SKM-1 treated with dmso at 0.1 percent for 144 hours (cell line): ENCODE results near the gene MYO5B.
"Not testable (repeated sequence)": the region's sequence is repeated elsewhere in the genome, so short reads cannot be mapped to it uniquely, and the experiment has no call there.

ENCODE experiments used
- DNase-seq: peaks from one replicate; lab custom pipeline; 2025; ENCODE audit not compliant: unreplicated experiment; lab: John Stamatoyannopoulos, UW

Gene MYO5B

GRCh38 chr18:49894517-49895226, 300.3 kb downstream of the MYO5B start:
- no peak for DNase-seq

GRCh38 chr18:49893036-49893435, 301.9 kb downstream of the MYO5B start:
- no peak for DNase-seq

- DNase-seq: no peak
These were observed 302.6 kb downstream of the MYO5B start for GRCh38 chr18:49892148-49892924.

- no peak for DNase-seq
These were observed 304.9 kb downstream of the MYO5B start for GRCh38 chr18:49890041-49890440.

- not testable (repeated sequence) for DNase-seq
These were observed 305.4 kb downstream of the MYO5B start for GRCh38 chr18:49889552-49889951.

- DNase-seq: no peak
These were observed 307.8 kb downstream of the MYO5B start for GRCh38 chr18:49886891-49887764.

GRCh38 chr18:49884959-49885358, 310.0 kb downstream of the MYO5B start:
- no peak for DNase-seq

GRCh38 chr18:49884465-49884864, 310.5 kb downstream of the MYO5B start:
- no peak for DNase-seq

- no peak for DNase-seq
These were observed 314.3 kb downstream of the MYO5B start for GRCh38 chr18:49880661-49881060.

GRCh38 chr18:49879271-49879580, 315.7 kb downstream of the MYO5B start:
- no peak for DNase-seq

- DNase-seq: no peak
These were observed 316.2 kb downstream of the MYO5B start for GRCh38 chr18:49878567-49879270.

- DNase-seq: no peak
These were observed 316.9 kb downstream of the MYO5B start for GRCh38 chr18:49878015-49878414.

GRCh38 chr18:49876536-49876935, 318.4 kb downstream of the MYO5B start:
- no peak for DNase-seq

GRCh38 chr18:49875783-49876182, 319.2 kb downstream of the MYO5B start:
- DNase-seq: no peak

GRCh38 chr18:49875155-49875554, 319.8 kb downstream of the MYO5B start:
- DNase-seq: no peak

GRCh38 chr18:49874238-49874637, 320.7 kb downstream of the MYO5B start:
- DNase-seq: no peak

GRCh38 chr18:49869354-49869753, 325.6 kb downstream of the MYO5B start:
- DNase-seq: no peak

GRCh38 chr18:49866680-49867079, 328.3 kb downstream of the MYO5B start:
- DNase-seq: no peak

GRCh38 chr18:49865401-49865800, 329.5 kb downstream of the MYO5B start:
- DNase-seq: no peak

GRCh38 chr18:49863769-49864621, 331.0 kb downstream of the MYO5B start:
- DNase-seq: no peak
